Muscle layer of duodenum (tissue), 2 donors: Measurements from ENCODE around the gene ALLC.

Experiments
- H3K27ac ChIP-seq: one replicate; pipeline ENCODE4 v1.7.0; 2013; ENCODE audit warnings: mild to moderate bottlenecking, low read length
- H3K27me3 ChIP-seq: one replicate; pipeline ENCODE4 v1.7.0; 2013; ENCODE audit warnings: low read depth, mild to moderate bottlenecking, control low read depth, low read length
- H3K36me3 ChIP-seq, 2 donors: one replicate each; pipeline ENCODE4 v1.7.0; 2013; ENCODE audit warnings: low read length in 2 of 2, control low read depth in 1 of 2, mild to moderate bottlenecking in 1 of 2; ENCODE audit not compliant: insufficient read depth in 2 of 2, control insufficient read depth in 1 of 2
- H3K4me1 ChIP-seq, 2 donors: one replicate each; pipeline ENCODE4 v1.7.0; 2013; ENCODE audit warnings: low read length in 2 of 2, mild to moderate bottlenecking in 2 of 2, control low read depth in 1 of 2, moderate library complexity in 1 of 2; ENCODE audit not compliant: insufficient read depth in 2 of 2, control insufficient read depth in 1 of 2
- H3K4me3 ChIP-seq, 2 donors: one replicate each; pipeline ENCODE4 v1.7.0; 2013; ENCODE audit warnings: low read length in 2 of 2, low read depth in 1 of 2, mild to moderate bottlenecking in 1 of 2
- H3K9me3 ChIP-seq, 2 donors: one replicate each; pipeline ENCODE4 v1.7.0; 2013; ENCODE audit warnings: low read length in 2 of 2, control low read depth in 1 of 2, mild to moderate bottlenecking in 1 of 2; ENCODE audit not compliant: control insufficient read depth in 1 of 2
- donor health status: healthy.

Gene ALLC

GRCh38 chr2:3689998-3690748 is 32.2 kb downstream of the ALLC start:
- Histone ChIP-seq H3K4me3 (no peak overlapping the region), H3K27ac (no peak overlapping the region), H3K36me3 (no peaks in the 10 kb centered on the region), H3K27me3 (no peaks in the 10 kb centered on the region), H3K9me3 (peaks cover 0 to 9% of the 10 kb centered on the region in 2 donors), H3K4me1 (no peaks in the 10 kb centered on the region)

DNA sequence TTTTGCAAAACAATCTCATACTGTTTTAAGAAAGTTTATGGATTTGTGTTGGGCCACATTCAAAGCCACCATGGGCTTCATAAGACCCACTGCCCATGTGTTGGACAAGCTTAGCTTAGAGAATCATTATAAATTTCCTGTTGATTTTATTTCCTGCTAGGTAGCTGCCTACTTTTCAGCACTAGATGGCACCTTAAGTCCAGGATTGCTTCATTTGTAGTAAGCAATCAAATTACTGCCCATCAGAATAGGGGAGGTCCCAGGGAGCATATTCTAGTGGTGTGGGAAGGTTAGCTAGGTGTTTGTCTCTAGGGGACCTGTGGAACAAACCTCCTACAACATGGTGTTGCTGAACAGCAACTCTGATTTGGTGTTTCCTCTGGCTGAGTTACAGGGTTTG is 34.4 kb downstream of the ALLC start:
- H3K4me1 ChIP-seq = no peaks in the 10 kb centered on the region
- H3K27ac ChIP-seq = no peak overlapping the region
- H3K36me3 ChIP-seq = no peaks in the 10 kb centered on the region
- no peak overlapping the region for H3K4me3 ChIP-seq
- H3K9me3 ChIP-seq = peaks cover 0 to 9% of the 10 kb centered on the region in 2 donors
- H3K27me3 ChIP-seq = no peaks in the 10 kb centered on the region

GRCh38 chr2:3696545-3696944 is 38.5 kb downstream of the ALLC start:
- no peaks in the 10 kb centered on the region for H3K9me3 ChIP-seq
- no peaks in the 10 kb centered on the region for H3K36me3 ChIP-seq

DNA sequence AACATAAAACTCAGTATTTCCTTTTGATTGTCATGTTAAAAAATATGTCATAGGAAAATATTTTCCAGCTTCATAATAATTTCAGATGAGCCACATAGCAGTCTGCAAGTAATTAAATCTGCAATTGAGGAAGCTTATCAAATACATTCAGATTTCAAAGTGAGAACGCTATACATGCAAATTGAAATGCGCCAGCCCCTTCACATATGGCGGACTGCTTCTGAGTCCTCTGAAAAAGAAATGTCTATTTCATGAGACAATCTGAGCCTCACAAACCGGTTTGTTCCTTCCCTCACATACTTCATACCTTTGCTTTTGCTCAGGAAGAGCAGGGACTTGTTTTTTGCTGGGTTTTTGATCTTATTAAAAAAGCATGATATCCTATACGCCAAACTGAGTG is 43.1 kb downstream of the ALLC start:
- no peaks in the 10 kb centered on the region for H3K27me3 ChIP-seq
- no peaks in the 10 kb centered on the region for H3K36me3 ChIP-seq
- H3K27ac ChIP-seq = no peak overlapping the region
- peaks cover 0 to 7% of the 10 kb centered on the region in 2 donors for H3K4me1 ChIP-seq
- H3K9me3 ChIP-seq = no peaks in the 10 kb centered on the region
- no peak overlapping the region for H3K4me3 ChIP-seq

More at GRCh38 chr2:3696545-3696944, 38.5 kb downstream of the ALLC start:
- Histone ChIP-seq H3K27ac (no peak overlapping the region), H3K4me1 (no peaks in the 10 kb centered on the region), H3K27me3 (no peaks in the 10 kb centered on the region), H3K4me3 (no peak overlapping the region)

GRCh38 chr2:3703236-3703756 is 45.3 kb downstream of the ALLC start, which contains the start of gene DCDC2C:
TSS of gene DCDC2C (plus strand) at chr2:3703575. CDS start at chr2:3703752, 177 bp downstream.
- peaks cover 0 to 7% of the 10 kb centered on the region in 2 donors for H3K4me1 ChIP-seq
- peak within 1 kb of the TSS in 1 of 2 donors; percentile 49 for H3K4me3 ChIP-seq
- no peaks in the 10 kb centered on the region for H3K9me3 ChIP-seq
- H3K27me3 ChIP-seq = no peaks in the 10 kb centered on the region
- H3K36me3 ChIP-seq = no peaks in the 10 kb centered on the region
- no peak within 1 kb of the TSS for H3K27ac ChIP-seq

GRCh38 chr2:3703757-3704355 is 45.9 kb downstream of the ALLC start:
- no peaks in the 10 kb centered on the region for H3K27me3 ChIP-seq
- peak overlapping the region in 1 of 2 donors; percentile 49 for H3K4me3 ChIP-seq

DNA sequence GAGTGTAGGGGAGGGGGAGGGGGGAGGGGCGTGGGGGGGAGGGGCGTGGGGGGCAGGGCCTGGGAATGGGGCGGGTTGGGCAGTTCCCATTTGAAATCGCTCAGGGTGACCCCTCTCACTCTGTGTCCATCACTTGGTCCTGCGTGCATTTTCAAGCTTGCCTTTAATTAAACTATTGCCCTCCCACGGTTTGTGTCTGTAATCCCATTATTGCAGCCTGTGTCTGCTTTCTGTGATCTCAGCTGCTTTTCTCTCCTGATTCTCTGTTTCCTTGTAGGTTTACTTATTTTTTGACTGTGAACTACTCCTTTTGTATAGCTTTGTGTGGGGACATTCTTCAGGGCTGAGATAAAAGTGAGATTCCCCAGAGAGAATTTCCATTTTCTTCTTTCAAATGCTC is 46.7 kb downstream of the ALLC start:
- Histone ChIP-seq H3K27me3 (no peaks in the 10 kb centered on the region), H3K4me3 (no peak overlapping the region), H3K9me3 (no peaks in the 10 kb centered on the region), H3K36me3 (no peaks in the 10 kb centered on the region), H3K27ac (no peak overlapping the region), H3K4me1 (peaks cover 0 to 7% of the 10 kb centered on the region in 2 donors)

More at GRCh38 chr2:3703757-3704355, 45.9 kb downstream of the ALLC start:
- peaks cover 0 to 7% of the 10 kb centered on the region in 2 donors for H3K4me1 ChIP-seq
- no peaks in the 10 kb centered on the region for H3K9me3 ChIP-seq
- no peak overlapping the region for H3K27ac ChIP-seq
- H3K36me3 ChIP-seq = no peaks in the 10 kb centered on the region

DNA sequence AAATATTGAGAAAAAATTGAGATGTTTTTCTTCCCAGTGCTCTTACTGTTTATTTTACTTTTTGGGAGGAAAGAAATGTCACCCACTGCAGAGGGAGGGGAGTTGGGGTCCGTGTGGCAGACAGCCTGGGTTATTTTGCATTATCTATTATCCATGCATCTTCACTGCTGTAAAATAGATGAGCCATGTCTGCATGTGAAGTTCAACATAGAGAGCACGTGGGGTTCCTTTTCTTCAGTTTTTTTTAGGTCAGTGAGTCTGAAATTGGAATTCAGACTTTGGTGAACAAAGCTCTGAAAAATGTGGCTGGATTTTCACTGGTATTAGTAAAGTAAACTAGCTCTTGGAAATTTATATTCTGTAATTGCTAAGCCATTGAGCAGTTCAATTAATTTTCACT is 47.8 kb downstream of the ALLC start:
- Histone ChIP-seq H3K9me3 (no peaks in the 10 kb centered on the region), H3K27ac (no peak overlapping the region), H3K27me3 (no peaks in the 10 kb centered on the region), H3K4me1 (peaks cover 0 to 7% of the 10 kb centered on the region in 2 donors), H3K36me3 (no peaks in the 10 kb centered on the region), H3K4me3 (no peak overlapping the region)

GRCh38 chr2:3706892-3707291 is 48.9 kb downstream of the ALLC start:
- no peaks in the 10 kb centered on the region for H3K27me3 ChIP-seq
- no peaks in the 10 kb centered on the region for H3K36me3 ChIP-seq
- no peak overlapping the region for H3K27ac ChIP-seq
- no peaks in the 10 kb centered on the region for H3K9me3 ChIP-seq
- no peak overlapping the region for H3K4me3 ChIP-seq
- H3K4me1 ChIP-seq = peaks cover 0 to 7% of the 10 kb centered on the region in 2 donors

DNA sequence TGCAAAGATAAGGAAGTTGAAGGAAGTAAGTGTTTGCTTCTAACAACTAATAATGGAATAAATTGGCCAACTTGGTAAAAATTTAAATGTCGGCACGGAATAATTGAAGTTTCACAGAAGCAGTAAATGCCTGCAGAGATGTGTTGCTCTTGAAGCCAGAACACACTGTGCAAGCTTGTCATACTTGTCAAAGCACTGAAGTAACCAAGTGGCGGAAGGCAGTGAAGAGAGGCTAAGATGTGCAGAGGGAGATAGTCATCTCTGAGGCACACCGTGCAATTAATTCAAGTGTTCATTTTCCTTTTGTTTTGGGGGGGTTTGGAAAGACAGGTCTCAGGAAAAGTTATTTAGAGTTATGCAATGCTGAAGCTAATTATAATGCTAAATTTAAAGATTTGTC is 50.6 kb downstream of the ALLC start:
- Histone ChIP-seq H3K27ac (no peak overlapping the region), H3K27me3 (no peaks in the 10 kb centered on the region), H3K4me3 (no peak overlapping the region), H3K36me3 (no peaks in the 10 kb centered on the region), H3K4me1 (peaks cover 0 to 5% of the 10 kb centered on the region in 2 donors), H3K9me3 (no peaks in the 10 kb centered on the region)

- Histone ChIP-seq H3K36me3 (no peaks in the 10 kb centered on the region), H3K9me3 (no peaks in the 10 kb centered on the region), H3K27ac (no peak overlapping the region), H3K27me3 (no peaks in the 10 kb centered on the region), H3K4me3 (no peak overlapping the region), H3K4me1 (no peaks in the 10 kb centered on the region)
These were observed 51.2 kb downstream of the ALLC start for GRCh38 chr2:3709225-3709624.
